Lung (tissue), 12 donors: ENCODE results near the gene VSIG10. TPM values are rescaled to one million over a fixed set of nuclear protein-coding genes. Genes with fewer than 3 reads are reported as not detected.

Source experiments
- ATAC-seq: fragments of 200-7000 bp; cut with Tn5 transposase; one replicate; pipeline ENCODE4 v1.9.1; 2020; ENCODE audit warnings: moderate number of reproducible peaks; ENCODE audit not compliant: insufficient read depth, low FRiP score
- DNase-seq, 3 donors: peaks; one replicate each; pipeline ENCODE4 v3.0.0-alpha.2; 2013 to 2017
- H3K27ac ChIP-seq, 2 donors: one replicate each; pipeline ENCODE4 v1.5.1; 2013; ENCODE audit warnings: mild to moderate bottlenecking in 2 of 2, moderate library complexity in 2 of 2, control low read depth in 1 of 2, inconsistent platforms in 1 of 2, low read depth in 1 of 2, low read length in 1 of 2
- H3K27me3 ChIP-seq, 3 donors: one replicate each; pipeline ENCODE4 v1.5.1; 2013; ENCODE audit warnings: low read length in 2 of 3; ENCODE audit not compliant: control insufficient read depth in 3 of 3, insufficient read depth in 3 of 3
- H3K36me3 ChIP-seq, 4 donors: one replicate each; pipeline ENCODE4 v1.5.1; 2013; ENCODE audit warnings: low read length in 4 of 4, mild to moderate bottlenecking in 1 of 4, moderate library complexity in 1 of 4; ENCODE audit not compliant: control insufficient read depth in 4 of 4, insufficient read depth in 4 of 4
- H3K4me1 ChIP-seq, 5 donors: one replicate each; pipeline ENCODE4 v1.5.1; 2013; ENCODE audit warnings: low read length in 5 of 5, mild to moderate bottlenecking in 2 of 5, moderate library complexity in 1 of 5; ENCODE audit not compliant: control insufficient read depth in 5 of 5, insufficient read depth in 5 of 5
- H3K4me3 ChIP-seq: one replicate; pipeline ENCODE4 v1.5.1; 2013; ENCODE audit warnings: mild to moderate bottlenecking, control low read depth, moderate library complexity
- H3K9ac ChIP-seq, 2 donors: one replicate each; pipeline ENCODE4 v1.5.1; 2013; ENCODE audit warnings: low read length in 2 of 2, control low read depth in 1 of 2; ENCODE audit not compliant: insufficient read depth in 1 of 2
- H3K9me3 ChIP-seq, 4 donors: one replicate each; pipeline ENCODE4 v1.5.1; 2013; ENCODE audit warnings: low read length in 3 of 4, mild to moderate bottlenecking in 1 of 4, moderate library complexity in 1 of 4; ENCODE audit not compliant: control insufficient read depth in 4 of 4, insufficient read depth in 3 of 4
- CTCF ChIP-seq: IDR thresholded peaks from 2 replicates; pipeline ENCODE4 v1.5.1; 2012; ENCODE audit warnings: mild to moderate bottlenecking; ENCODE audit errors: control extremely low read depth, extremely low read depth
- WGBS, 2 donors: extraction: QIAGEN DNeasy Blood & Tissue Kit; methylation state at CpG; one replicate each; pipeline ENCODE4 v1.1.7; 2013; 5-methylcytosine and 5-hydroxymethylcytosine counted together
- polyA plus RNA-seq, 2 donors: library from polyadenylated mRNA; stranded (reverse); fragments of 200-250 nt; gene quantifications; one replicate each; pipeline ENCODE4 v1.2.1, GENCODE V29; 2013
- total RNA-seq, 2 donors: library from RNA; depleted of rRNA in 1 of 2; stranded (reverse); fragments of >200 nt in 1 of 2; gene quantifications; one replicate each; pipeline ENCODE4 v1.2.1, GENCODE V29; 2014 to 2021
- donor health status: control.
- donor health status: control.
- donor health status: Bipolar disorder and iron deficiency.
- donor health status: healthy.
- donor health status: DM: yes; HTN: yes; CAD: no.

Gene VSIG10
- total and polyA plus RNA-seq, 4 donors, result 11.0 to 51.4 (median 32.2) TPM

- Histone ChIP-seq H3K36me3 (no peaks in the 10 kb centered on the region), H3K9ac (no peak overlapping the region), H3K4me3 (no peak overlapping the region), H3K27me3 (no peaks in the 10 kb centered on the region), H3K27ac (no peak overlapping the region), H3K9me3 (no peaks in the 10 kb centered on the region), H3K4me1 (peaks cover 0 to 6% (median 0%) of the 10 kb centered on the region in 5 donors)
- no peak for ATAC-seq
- no peak for TF ChIP-seq CTCF
- 95 to 96% methylated on average over 6 of the region's 6 CpGs for WGBS, 2 donors
- no peak for DNase-seq
These were observed 18.5 kb upstream of the VSIG10 start for GRCh38 chr12:118122264-118122663.

GRCh38 chr12:118120579-118121363, 17.0 kb upstream of the VSIG10 start:
- DNase-seq (peak; percentile 78 to 84 (median 80)), ATAC-seq (peak; percentile 72)
- Histone ChIP-seq H3K9ac (peak overlapping the region in 1 of 2 donors; percentile 47), H3K27me3 (no peaks in the 10 kb centered on the region), H3K4me1 (peaks cover 0 to 6% (median 0%) of the 10 kb centered on the region in 5 donors), H3K4me3 (no peak overlapping the region), H3K9me3 (no peaks in the 10 kb centered on the region), H3K27ac (peak overlapping the region in 1 of 2 donors; percentile 81), H3K36me3 (no peaks in the 10 kb centered on the region)
- TF ChIP-seq CTCF, result peak; percentile 25
- WGBS, 2 donors, result 23 to 24% methylated on average over 8 of the region's 8 CpGs

- no peak overlapping the region for H3K4me3 ChIP-seq
- 93 to 94% methylated on average over 10 of the region's 10 CpGs for WGBS, 2 donors
- no peak for TF ChIP-seq CTCF
- DNase-seq (no peak), ATAC-seq (no peak)
- H3K36me3 ChIP-seq, result no peaks in the 10 kb centered on the region
- H3K4me1 ChIP-seq, result peaks cover 0 to 6% (median 0%) of the 10 kb centered on the region in 5 donors
- H3K9ac ChIP-seq, result no peak overlapping the region
- no peaks in the 10 kb centered on the region for H3K27me3 ChIP-seq
- no peak overlapping the region for H3K27ac ChIP-seq
- H3K9me3 ChIP-seq, result no peaks in the 10 kb centered on the region
These were observed 15.7 kb upstream of the VSIG10 start for GRCh38 chr12:118119449-118119879.
